ENCODE results near the gene ADCY9.

Gene ADCY9

DNA sequence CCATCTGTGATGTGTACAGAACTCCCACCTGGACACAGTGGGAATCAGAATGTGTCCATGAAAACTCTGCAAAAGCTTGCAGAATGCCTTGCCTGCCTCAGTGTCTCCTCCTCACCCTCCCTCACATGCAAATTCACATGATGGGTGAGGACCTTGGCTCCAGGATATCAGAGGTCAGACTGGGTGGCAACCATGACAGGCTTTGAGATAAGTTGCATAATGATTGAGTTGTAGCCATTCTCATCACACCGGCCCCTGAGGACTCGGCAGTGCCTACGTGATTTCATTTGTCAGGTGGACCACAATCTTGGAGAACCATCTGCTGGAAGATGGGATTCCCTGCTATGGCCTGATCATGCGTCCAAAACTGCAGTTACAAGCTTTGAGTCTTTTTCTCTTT lies 3.9 kb upstream of the ADCY9 start:
- no peak for DNase-seq

DNA sequence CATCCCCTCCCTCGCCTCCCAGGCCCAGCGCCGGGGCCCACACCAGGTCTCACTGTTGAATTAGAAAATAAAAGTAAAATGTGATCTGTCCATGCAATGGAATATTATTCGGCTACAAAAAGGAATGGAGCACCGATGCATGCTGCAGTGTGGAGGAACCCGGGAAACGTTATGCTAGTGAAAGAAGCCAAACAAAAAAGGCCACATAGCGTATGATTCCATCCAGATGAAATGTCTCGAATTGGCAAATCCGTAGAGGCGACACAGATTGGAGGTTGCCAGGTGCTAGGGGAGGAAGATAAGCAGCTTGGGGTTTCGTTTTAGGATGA lies 972 bp upstream of the ADCY9 start:
- no peak for DNase-seq

DNA sequence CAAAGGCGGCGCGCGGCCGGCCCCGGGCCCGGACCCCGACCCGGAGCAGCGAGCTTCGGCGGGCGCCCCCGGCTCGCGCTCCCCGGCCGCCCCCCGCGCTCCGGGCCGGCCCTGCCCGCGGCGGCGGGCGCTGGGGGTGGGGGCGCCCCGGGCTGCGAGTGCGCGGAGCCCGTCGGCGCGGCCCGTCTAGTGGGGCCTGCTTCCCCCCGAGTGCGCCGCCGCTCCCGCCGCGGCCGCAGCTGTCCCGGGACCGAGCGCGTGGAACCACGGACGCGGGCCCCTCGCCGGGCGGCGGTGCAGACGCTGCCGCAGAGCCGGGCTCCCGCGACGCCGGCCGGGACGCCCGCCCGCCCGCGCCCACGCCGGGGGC lies 308 bp downstream of the ADCY9 start:
- DNase-seq, result no peak

DNA sequence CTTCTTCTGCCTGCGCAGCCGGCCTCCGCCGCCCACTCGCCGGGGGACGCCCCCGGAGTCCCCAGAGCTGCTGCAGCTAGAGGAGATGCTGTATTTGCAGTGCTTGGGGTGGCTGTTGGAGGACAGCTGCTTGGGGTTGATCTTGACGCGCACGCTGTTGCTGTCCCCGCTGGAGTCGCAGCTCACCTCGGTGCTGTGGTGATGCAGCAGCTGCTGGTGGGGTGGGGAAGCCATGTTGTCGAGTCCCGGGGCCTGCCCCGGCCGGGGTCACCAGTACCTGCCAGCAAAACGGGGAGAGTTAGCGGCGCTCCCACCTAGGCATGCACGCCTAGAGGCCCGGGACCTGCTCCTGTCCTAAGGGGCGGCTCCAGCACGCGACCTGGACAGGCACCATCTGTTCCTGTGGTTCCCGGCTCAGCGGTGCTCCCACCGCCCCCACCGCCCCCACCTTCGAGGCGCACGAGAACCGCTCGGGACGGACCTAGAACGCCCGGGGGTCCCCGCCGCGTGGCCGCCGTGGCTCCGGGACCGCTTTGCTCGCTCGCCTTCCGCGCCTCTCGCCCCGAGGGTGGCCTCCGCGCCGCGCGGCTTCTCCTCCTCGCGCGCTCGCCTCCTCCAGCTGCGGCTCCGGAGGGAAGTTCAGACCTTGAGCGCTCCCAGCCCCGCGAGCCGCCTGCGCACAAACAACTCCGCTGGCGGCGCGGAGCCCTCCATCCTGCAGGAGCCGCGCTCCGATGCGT lies 863 bp downstream of the ADCY9 start:
- no peak for DNase-seq

GRCh38 chr16:4114257-4115208 lies 1.7 kb downstream of the ADCY9 start:
- DNase-seq, result no peak

GRCh38 chr16:4113358-4114256 lies 2.6 kb downstream of the ADCY9 start:
- no peak for DNase-seq

DNA sequence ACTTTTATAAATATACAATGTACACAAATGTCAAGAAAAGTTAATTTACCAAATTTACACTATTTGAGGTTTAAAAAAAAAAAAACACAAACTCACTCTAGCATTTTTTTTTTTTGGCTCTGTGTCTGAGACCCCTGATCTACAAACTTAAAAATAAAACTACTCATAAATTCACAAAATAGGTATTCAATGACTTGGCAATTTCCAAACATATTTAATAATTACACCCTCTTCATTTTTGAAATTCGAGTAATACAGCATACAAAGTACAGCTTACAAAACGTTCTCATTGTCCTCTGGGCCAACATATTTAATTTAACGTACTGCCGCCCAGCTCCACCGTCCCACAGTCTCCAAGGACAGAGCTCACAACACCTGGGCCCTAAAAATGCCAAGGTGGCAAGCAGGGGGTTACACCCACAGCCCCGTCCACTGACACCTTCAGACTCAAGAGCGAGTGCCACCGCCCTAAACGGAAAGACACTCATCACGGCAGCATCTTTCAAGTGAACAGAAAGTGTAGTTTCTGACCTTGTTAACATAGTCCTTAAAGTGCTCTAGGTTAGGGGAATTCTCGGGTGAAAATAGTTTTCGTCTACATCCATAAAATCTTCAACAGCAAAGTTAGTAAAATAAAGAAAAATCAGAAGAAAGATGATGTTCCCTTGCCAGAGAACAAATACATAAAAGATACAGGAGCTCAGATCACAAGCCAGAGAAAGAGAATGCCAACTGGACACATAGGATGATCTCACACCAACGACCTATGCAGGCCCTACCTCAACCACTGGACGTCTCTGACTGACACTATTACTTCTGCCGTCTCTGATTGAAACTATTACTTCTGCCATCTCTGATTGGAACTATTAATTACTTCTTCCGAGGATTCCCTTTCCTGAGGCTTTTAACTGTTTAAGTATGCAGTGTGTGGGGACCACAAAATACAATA lies 4.2 kb downstream of the ADCY9 start:
- no peak for DNase-seq

GRCh38 chr16:4110680-4111079 lies 5.6 kb downstream of the ADCY9 start:
- no peak for DNase-seq

DNA sequence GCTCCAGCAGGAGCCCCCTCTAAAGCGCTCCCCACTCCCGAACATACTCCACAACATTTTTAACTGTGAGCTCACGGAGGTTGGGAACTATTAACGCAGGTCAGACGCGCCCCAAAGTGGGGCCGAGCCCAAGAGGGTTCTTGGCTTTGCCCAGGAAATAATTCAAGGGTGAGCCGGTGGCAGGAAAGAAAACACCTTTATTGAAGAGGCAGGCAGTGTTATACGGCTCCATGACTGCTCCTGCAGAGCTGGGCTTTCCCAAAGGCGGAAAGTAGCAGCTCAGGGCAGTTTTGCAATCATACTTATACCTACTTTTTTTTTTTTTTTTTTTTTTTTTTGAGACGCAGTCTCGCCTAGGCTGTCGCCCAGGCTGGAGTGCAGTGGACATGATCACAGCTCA lies 6.2 kb downstream of the ADCY9 start:
- no peak for DNase-seq

GRCh38 chr16:4109250-4109736 lies 6.9 kb downstream of the ADCY9 start:
- DNase-seq, result no peak

DNA sequence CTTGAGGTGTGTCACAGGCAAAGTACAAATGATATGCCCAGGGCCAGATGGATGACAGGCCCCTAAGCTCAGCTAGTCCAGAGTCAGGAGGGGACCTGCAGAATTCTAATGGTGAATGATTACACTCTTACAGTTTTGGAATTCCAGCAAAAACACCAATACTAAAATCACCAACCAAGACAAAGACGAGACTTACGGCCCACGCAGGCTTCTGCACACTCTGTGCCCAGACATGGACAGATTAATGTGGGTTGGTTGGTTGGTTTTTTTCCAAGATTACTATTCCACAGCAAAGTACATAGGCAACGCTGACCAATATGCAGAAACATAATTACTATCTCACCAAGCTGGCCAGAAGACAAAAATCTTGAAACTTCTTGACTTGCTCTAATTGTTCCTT lies 9.7 kb downstream of the ADCY9 start:
- DNase-seq, result no peak

- no peak for DNase-seq
These were observed 10.4 kb downstream of the ADCY9 start for GRCh38 chr16:4105848-4106247.

DNA sequence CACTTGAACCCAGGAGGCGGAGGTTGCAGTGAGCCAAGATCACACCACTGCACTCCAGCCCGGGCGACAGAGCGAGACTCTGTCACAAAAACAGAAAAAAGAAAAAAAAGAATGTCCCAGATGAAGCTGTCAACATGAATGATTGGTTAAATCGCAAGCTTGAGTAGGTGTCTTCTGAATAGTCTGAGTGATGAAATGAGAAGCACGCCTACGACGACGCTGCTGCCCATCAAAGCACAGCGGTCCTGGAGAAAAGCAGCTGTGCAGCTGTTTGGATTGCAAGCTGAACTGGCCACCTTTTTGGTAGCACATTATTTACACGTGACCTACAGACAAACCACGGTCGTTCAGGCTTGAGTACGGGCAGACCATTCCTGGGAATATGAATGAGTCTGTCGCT lies 12.5 kb downstream of the ADCY9 start:
- DNase-seq, result no peak

GRCh38 chr16:4101421-4102219 lies 14.6 kb downstream of the ADCY9 start:
- DNase-seq, result no peak

DNA sequence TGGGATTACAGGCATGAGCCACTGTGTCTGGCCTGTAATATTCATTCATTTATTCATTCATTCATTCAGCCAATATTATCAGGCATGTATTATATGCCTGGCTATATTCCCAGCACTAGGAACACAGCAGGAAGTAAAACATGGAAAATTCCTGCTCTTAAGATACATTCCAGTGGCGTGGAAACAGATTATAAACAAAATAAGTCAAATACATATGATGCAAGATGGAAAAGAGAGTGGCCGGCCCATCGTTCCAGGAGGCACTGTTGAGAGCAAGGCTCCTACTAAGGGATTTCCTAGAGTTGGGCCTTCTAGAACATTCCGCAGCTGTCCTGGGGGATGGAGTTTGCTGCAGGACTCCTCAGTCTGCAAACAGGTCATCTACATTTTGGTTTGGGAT lies 17.7 kb downstream of the ADCY9 start:
- DNase-seq, result no peak

DNA sequence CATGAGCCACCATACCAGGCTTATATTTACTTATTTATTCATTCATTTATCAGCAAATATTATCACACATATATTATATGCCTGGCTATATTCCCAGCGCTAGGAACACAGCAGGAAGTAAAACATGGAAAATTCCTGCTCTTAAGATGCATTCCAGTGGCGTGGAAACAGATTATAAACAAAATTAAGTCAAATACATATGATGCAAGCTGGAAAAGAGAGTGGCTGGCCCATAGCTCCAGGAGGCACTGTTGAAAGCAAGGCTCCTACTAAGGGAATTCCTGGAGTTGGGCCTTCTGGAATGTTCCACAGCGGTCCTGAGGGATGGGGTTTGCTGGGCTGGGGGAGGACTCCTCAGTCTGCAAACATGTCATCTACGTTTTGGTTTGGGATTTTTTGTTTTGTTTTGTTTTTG lies 18.4 kb downstream of the ADCY9 start:
- no peak for DNase-seq

DNA sequence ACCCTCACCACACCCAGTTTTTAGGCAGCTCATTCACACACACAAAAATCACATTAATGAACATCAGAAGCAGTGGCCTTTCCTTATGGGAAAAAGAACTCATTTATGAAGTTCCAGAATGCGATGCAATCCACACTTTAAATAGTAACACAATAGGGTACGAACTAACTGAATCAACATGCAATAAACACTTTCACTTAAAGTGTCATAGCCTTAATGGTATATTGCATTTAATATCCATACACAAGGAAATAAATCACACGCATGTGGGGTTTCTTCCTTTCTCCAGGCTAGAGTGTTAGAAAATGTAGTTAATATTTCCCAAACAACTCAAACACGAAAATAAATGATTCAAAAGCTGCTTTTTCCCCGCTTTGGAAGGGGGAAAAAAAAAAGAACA lies 19.7 kb downstream of the ADCY9 start:
- DNase-seq, result no peak

DNA sequence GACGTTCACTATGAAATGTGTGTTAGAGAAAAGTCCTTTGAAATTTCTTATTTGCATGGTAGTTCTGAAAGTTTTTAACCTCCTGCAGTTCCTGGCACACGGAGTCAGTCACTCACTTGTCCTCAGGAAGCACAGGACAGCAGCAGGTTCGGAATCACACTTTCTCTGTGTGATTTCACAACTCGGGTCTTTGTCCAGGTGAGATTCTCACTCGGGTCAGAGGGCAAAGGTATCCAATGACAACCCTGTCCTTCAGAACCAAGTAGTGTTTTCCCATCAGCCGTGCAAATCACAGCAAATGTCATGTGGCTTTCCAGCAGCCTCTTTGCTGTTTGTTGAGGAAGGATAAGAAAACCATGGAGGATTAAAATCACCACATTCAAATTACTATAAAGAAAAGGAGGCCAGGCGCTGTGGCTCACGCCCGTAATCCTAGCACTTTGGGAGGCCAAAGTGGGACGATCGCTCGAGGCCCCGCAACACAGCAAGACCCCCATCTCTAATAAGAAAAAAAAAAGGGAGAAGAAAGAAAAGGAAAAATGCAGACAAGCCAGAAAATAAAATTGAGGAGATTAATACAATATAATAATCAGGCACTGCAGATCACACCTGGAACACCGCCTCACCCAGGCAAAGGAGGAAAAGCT lies 22.0 kb downstream of the ADCY9 start:
- no peak for DNase-seq

- no peak for DNase-seq
These were observed 22.6 kb downstream of the ADCY9 start for GRCh38 chr16:4093495-4094126.
